Suprapubic skin (tissue), 4 donors: Measurements from ENCODE around the gene SS18L1. TPM values are rescaled to one million over a fixed set of nuclear protein-coding genes. Genes with fewer than 3 reads are reported as not detected.

Experiments used
- DNase-seq, 2 donors: peaks; one replicate each; pipeline ENCODE4 v3.0.0-alpha.2; 2019; ENCODE audit warnings: low spot score in 2 of 2
- H3K27ac ChIP-seq: fragments of 200-600 bp; sonication (generic); one replicate; pipeline ENCODE4 v1.5.1; 2019
- H3K27me3 ChIP-seq: fragments of 200-600 bp; sonication (generic); one replicate; pipeline ENCODE4 v1.5.1; 2019
- H3K36me3 ChIP-seq: fragments of 200-600 bp; sonication (generic); one replicate; pipeline ENCODE4 v1.5.1; 2019
- H3K4me1 ChIP-seq: fragments of 200-600 bp; sonication (generic); one replicate; pipeline ENCODE4 v1.5.1; 2019
- H3K4me3 ChIP-seq: fragments of 200-600 bp; sonication (generic); one replicate; pipeline ENCODE4 v1.5.1; 2019; ENCODE audit warnings: mild to moderate bottlenecking
- H3K9me3 ChIP-seq: fragments of 200-600 bp; sonication (generic); one replicate; pipeline ENCODE4 v1.5.1; 2019
- EP300 ChIP-seq: sonication (generic); formaldehyde crosslinking; IDR thresholded peaks from one replicate; pipeline ENCODE4 v1.6.1; 2017; ENCODE audit warnings: antibody characterized with exemption
- POLR2A ChIP-seq, 2 donors: fragments of 450-650 bp; IDR thresholded peaks; one replicate each; pipeline ENCODE4 v1.6.1; 2017; ENCODE audit warnings: antibody characterized with exemption in 2 of 2, mild to moderate bottlenecking in 2 of 2, moderate library complexity in 2 of 2
- POLR2AphosphoS5 ChIP-seq, 3 donors: sonication (generic); formaldehyde crosslinking; IDR thresholded peaks; one replicate each; pipeline ENCODE4 v1.6.1; 2017; ENCODE audit warnings: antibody characterized with exemption in 3 of 3
- WGBS: methylation state at CpG from one replicate; pipeline ENCODE4 v1.1.5; 2018; 5-methylcytosine and 5-hydroxymethylcytosine counted together
- total RNA-seq, 4 donors: library from RNA; depleted of rRNA; stranded (reverse); fragments of >200 nt; gene quantifications; one replicate each; pipeline ENCODE4 v1.1.0, GENCODE V29; 2016
- TF ChIP-seq, protein P1 (sequence below), 2 donors: fragments of 200-600 bp in 1 of 2; fragments of 450-650 bp in 1 of 2; sonication (generic) in 1 of 2; IDR thresholded peaks; one replicate each; pipeline ENCODE4 v1.5.1; 2016 to 2019; ENCODE audit warnings: antibody characterized with exemption in 2 of 2, mild to moderate bottlenecking in 1 of 2, moderate library complexity in 1 of 2

SS18L1 gene
- total RNA-seq, 4 donors from 2014 or later = 23.3 to 81.1 (median 26.9) TPM

GRCh38 chr20:62175711-62176110 lies 32.1 kb downstream of the SS18L1 start:
- Histone ChIP-seq H3K4me3 (no peak overlapping the region), H3K9me3 (no peaks in the 10 kb centered on the region), H3K27ac (no peak overlapping the region), H3K4me1 (no peaks in the 10 kb centered on the region), H3K27me3 (no peaks in the 10 kb centered on the region), H3K36me3 (peaks cover 64% of the 10 kb centered on the region)
- 100% methylated on average over 4 of the region's 10 CpGs for WGBS
- no peak for DNase-seq
- TF ChIP-seq POLR2A (IDR thresholded peaks at IDR 0.05) (no peak), POLR2AphosphoS5 (IDR thresholded peaks at IDR 0.05) (no peak), EP300 (no peak)
- TF ChIP-seq, protein P1, sequence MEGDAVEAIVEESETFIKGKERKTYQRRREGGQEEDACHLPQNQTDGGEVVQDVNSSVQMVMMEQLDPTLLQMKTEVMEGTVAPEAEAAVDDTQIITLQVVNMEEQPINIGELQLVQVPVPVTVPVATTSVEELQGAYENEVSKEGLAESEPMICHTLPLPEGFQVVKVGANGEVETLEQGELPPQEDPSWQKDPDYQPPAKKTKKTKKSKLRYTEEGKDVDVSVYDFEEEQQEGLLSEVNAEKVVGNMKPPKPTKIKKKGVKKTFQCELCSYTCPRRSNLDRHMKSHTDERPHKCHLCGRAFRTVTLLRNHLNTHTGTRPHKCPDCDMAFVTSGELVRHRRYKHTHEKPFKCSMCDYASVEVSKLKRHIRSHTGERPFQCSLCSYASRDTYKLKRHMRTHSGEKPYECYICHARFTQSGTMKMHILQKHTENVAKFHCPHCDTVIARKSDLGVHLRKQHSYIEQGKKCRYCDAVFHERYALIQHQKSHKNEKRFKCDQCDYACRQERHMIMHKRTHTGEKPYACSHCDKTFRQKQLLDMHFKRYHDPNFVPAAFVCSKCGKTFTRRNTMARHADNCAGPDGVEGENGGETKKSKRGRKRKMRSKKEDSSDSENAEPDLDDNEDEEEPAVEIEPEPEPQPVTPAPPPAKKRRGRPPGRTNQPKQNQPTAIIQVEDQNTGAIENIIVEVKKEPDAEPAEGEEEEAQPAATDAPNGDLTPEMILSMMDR (IDR thresholded peaks at IDR 0.05) = no peak

- 87% methylated on average over 15 of the region's 15 CpGs for WGBS
- H3K9me3 ChIP-seq = no peaks in the 10 kb centered on the region
- H3K27ac ChIP-seq = no peak overlapping the region
- no peaks in the 10 kb centered on the region for H3K27me3 ChIP-seq
- H3K4me1 ChIP-seq = peaks cover 2% of the 10 kb centered on the region
- no peak for TF ChIP-seq EP300
- no peak for TF ChIP-seq POLR2A (IDR thresholded peaks at IDR 0.05)
- TF ChIP-seq, protein P1 (IDR thresholded peaks at IDR 0.05) = no peak
- TF ChIP-seq POLR2AphosphoS5 (IDR thresholded peaks at IDR 0.05) = no peak
- peaks cover 64% of the 10 kb centered on the region for H3K36me3 ChIP-seq
- no peak overlapping the region for H3K4me3 ChIP-seq
- no peak for DNase-seq
Measured at GRCh38 chr20:62176866-62177265, 33.3 kb downstream of the SS18L1 start.

DNA sequence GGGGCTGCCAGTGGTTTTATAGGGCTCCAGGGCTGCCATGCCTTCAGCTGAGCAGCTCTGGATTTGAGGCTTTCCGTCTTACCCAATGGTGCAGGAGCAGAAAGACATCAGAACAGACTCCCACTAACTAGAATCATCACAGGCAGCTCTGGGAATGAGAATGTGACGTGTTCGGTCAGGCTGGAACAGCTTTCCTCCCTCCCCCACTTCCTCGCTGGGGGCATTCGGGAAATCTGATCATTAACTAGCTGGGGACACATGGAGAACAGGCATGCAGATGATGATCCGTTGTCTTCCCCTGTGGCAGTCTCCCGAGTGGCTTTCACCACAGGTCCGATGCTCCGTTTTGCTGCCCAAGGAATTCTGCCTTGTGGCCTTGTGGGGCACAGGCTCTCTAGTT lies 33.7 kb downstream of the SS18L1 start:
- Histone ChIP-seq H3K27me3 (no peaks in the 10 kb centered on the region), H3K36me3 (peaks cover 61% of the 10 kb centered on the region), H3K4me1 (peaks cover 7% of the 10 kb centered on the region), H3K9me3 (no peaks in the 10 kb centered on the region), H3K27ac (no peak overlapping the region), H3K4me3 (no peak overlapping the region)
- 89% methylated on average over 9 of the region's 9 CpGs for WGBS
- TF ChIP-seq POLR2A (IDR thresholded peaks at IDR 0.05) (no peak), EP300 (no peak), POLR2AphosphoS5 (IDR thresholded peaks at IDR 0.05) (no peak)
- TF ChIP-seq, protein P1 (IDR thresholded peaks at IDR 0.05) = no peak
- DNase-seq = no peak

DNA sequence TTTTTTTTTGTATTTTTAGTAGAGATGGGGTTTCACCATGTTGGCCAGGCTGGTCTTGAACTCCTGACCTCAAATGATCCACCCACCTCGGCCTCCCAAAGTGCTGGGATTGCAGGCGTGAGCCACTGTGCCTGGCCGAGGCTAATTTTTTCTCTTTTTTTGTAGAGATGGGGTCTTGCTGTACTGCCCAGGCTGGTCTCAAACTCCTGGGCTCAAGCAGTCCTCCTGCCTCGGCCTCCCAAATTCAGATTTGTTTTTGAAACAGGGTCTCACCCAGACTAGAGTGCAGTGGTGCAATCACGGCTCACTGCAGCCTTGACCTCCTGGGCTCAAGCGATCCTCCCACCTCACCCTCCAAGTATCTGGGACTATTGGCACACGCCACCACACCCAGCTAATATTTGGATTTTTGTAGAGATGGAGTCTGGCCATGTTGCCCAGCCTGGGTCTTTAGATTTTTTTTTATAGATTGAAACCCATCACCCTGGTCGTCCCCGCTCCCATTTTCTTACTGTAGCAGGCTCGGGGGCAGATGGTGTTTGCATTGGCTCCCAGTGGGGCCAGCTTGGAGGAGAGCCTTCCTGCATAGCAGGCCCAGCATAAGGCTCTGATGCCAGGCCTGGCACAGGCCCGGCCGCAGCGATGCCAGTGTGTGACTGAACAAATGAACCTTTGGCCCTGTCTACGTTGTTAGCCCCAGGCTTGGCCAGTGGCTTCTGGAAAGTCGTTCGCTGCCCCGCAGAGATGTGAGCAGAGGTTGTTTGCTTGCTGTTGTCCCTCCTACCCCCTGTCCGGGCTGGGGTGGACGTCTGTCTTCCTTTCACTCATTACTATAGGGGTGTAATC lies 35.0 kb downstream of the SS18L1 start:
- Histone ChIP-seq H3K9me3 (no peaks in the 10 kb centered on the region), H3K27ac (no peak overlapping the region), H3K4me3 (no peak overlapping the region), H3K4me1 (peaks cover 12% of the 10 kb centered on the region), H3K27me3 (no peaks in the 10 kb centered on the region), H3K36me3 (peaks cover 51% of the 10 kb centered on the region)
- 95% methylated on average over 12 of the region's 19 CpGs for WGBS
- no peak for DNase-seq
- TF ChIP-seq POLR2AphosphoS5 (IDR thresholded peaks at IDR 0.05) (no peak), EP300 (no peak), POLR2A (IDR thresholded peaks at IDR 0.05) (no peak)
- TF ChIP-seq, protein P1 (IDR thresholded peaks at IDR 0.05) = no peak

DNA sequence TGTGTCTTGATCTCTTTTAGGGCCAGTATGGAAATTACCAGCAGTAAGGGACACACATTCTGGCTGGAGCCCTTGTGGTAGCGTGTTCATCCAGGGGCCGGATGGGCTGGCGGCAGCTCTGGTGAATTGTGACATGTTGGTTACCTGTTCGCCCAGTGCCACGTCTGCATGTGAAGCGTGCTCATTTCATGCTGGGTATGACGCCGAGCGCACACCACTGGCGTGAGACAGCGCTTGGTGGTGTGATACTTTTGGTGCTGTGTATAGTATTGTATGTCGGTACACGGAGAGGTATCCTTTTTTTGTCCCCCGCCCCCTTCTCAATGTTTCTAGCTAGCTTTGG lies 35.6 kb downstream of the SS18L1 start:
- over 99% methylated on average over 14 of the region's 14 CpGs for WGBS
- no peaks in the 10 kb centered on the region for H3K27me3 ChIP-seq
- TF ChIP-seq POLR2A (IDR thresholded peaks at IDR 0.05) (no peak), EP300 (no peak), POLR2AphosphoS5 (IDR thresholded peaks at IDR 0.05) (no peak)
- TF ChIP-seq, protein P1 (IDR thresholded peaks at IDR 0.05) = no peak
- no peaks in the 10 kb centered on the region for H3K9me3 ChIP-seq
- H3K4me1 ChIP-seq = peaks cover 18% of the 10 kb centered on the region
- no peak overlapping the region for H3K4me3 ChIP-seq
- peaks cover 46% of the 10 kb centered on the region for H3K36me3 ChIP-seq
- no peak for DNase-seq
- H3K27ac ChIP-seq = no peak overlapping the region
